WERI-Rb-1 (cell line): ENCODE results near the gene OR5M10.

Experiments used
- DNase-seq: peaks from one replicate; pipeline ENCODE4 v3.0.0-alpha.2; 2020
- H3K27ac ChIP-seq: fragments of 250-450 bp; sonication (Bioruptor Pico); 2 replicates; pipeline ENCODE4 v1.5.1; 2020; ENCODE audit warnings: mild to moderate bottlenecking, moderate library complexity
- H3K27me3 ChIP-seq: fragments of 250-450 bp; sonication (Bioruptor Pico); 2 replicates; pipeline ENCODE4 v1.5.1; 2021; ENCODE audit warnings: mild to moderate bottlenecking, low read depth, moderate library complexity; ENCODE audit not compliant: insufficient read depth, severe bottlenecking
- H3K36me3 ChIP-seq: fragments of 250-450 bp; sonication (Bioruptor Pico); 2 replicates; pipeline ENCODE4 v1.5.1; 2020; ENCODE audit warnings: mild to moderate bottlenecking, moderate library complexity
- H3K4me3 ChIP-seq: 2 replicates; pipeline ENCODE4 v1.5.1; 2011; ENCODE audit warnings: low read depth, mild to moderate bottlenecking, control low read depth, low read length
- H3K9me3 ChIP-seq: fragments of 250-450 bp; sonication (Bioruptor Pico); 2 replicates; pipeline ENCODE4 v1.5.1; 2021; ENCODE audit warnings: mild to moderate bottlenecking, moderate library complexity; ENCODE audit not compliant: severe bottlenecking
- CTCF ChIP-seq: IDR thresholded peaks from 2 replicates; pipeline ENCODE4 v1.5.1; 2011; ENCODE audit warnings: low read depth, mild to moderate bottlenecking, control low read depth, inconsistent platforms, low read length

Gene OR5M10

GRCh38 chr11:56545531-56545930, 32.0 kb downstream of the OR5M10 start:
- Histone ChIP-seq H3K9me3 (no peaks in the 10 kb centered on the region), H3K4me3 (no peak overlapping the region), H3K27ac (no peak overlapping the region), H3K27me3 (peaks cover 32% of the 10 kb centered on the region), H3K36me3 (no peaks in the 10 kb centered on the region)
- no peak for TF ChIP-seq CTCF
- DNase-seq: no peak

- Histone ChIP-seq H3K4me3 (no peak overlapping the region), H3K27ac (no peak overlapping the region), H3K9me3 (no peaks in the 10 kb centered on the region), H3K27me3 (peaks cover 32% of the 10 kb centered on the region), H3K36me3 (no peaks in the 10 kb centered on the region)
- TF ChIP-seq CTCF: no peak
- no peak for DNase-seq
Measured at GRCh38 chr11:56543739-56544138, 33.8 kb downstream of the OR5M10 start.

GRCh38 chr11:56543157-56543556, 34.4 kb downstream of the OR5M10 start, which contains the start of gene OR5M11:
Gene OR5M11, minus strand, starts transcription at chr11:56543257. Its CDS starts 0 bp downstream, at chr11:56543257.
- no peak for TF ChIP-seq CTCF

GRCh38 chr11:56533054-56533740, 44.3 kb downstream of the OR5M10 start:
- H3K9me3 ChIP-seq: no peaks in the 10 kb centered on the region
- DNase-seq: no peak
- no peak overlapping the region for H3K27ac ChIP-seq
- H3K27me3 ChIP-seq: peaks cover 7% of the 10 kb centered on the region
- H3K4me3 ChIP-seq: no peak overlapping the region
- H3K36me3 ChIP-seq: no peaks in the 10 kb centered on the region
- no peak for TF ChIP-seq CTCF

More at GRCh38 chr11:56543157-56543556, 34.4 kb downstream of the OR5M10 start, which contains the start of gene OR5M11:
- DNase-seq: no peak
- Histone ChIP-seq H3K36me3 (no peaks in the 10 kb centered on the region), H3K9me3 (no peaks in the 10 kb centered on the region), H3K27me3 (peaks cover 32% of the 10 kb centered on the region), H3K27ac (no peak within 1 kb of the TSS), H3K4me3 (no peak within 1 kb of the TSS)

- no peak overlapping the region for H3K4me3 ChIP-seq
- no peak for TF ChIP-seq CTCF
- no peak for DNase-seq
- peaks cover 9% of the 10 kb centered on the region for H3K27me3 ChIP-seq
- H3K36me3 ChIP-seq: no peaks in the 10 kb centered on the region
- no peak overlapping the region for H3K27ac ChIP-seq
- H3K9me3 ChIP-seq: no peaks in the 10 kb centered on the region
Measured at GRCh38 chr11:56531856-56532255, 45.7 kb downstream of the OR5M10 start.
